ENCODE data around the gene MED1. TPM values are rescaled to one million over a fixed set of nuclear protein-coding genes. Genes with fewer than 3 reads are reported as not detected.
A peak's percentile ranks its signal among the peaks of the same experiment; 100 is the strongest.
"Not testable (repeated sequence)": the region's sequence is repeated elsewhere in the genome, so short reads cannot be mapped to it uniquely, and the experiment has no call there.

MED1 gene, protein sequence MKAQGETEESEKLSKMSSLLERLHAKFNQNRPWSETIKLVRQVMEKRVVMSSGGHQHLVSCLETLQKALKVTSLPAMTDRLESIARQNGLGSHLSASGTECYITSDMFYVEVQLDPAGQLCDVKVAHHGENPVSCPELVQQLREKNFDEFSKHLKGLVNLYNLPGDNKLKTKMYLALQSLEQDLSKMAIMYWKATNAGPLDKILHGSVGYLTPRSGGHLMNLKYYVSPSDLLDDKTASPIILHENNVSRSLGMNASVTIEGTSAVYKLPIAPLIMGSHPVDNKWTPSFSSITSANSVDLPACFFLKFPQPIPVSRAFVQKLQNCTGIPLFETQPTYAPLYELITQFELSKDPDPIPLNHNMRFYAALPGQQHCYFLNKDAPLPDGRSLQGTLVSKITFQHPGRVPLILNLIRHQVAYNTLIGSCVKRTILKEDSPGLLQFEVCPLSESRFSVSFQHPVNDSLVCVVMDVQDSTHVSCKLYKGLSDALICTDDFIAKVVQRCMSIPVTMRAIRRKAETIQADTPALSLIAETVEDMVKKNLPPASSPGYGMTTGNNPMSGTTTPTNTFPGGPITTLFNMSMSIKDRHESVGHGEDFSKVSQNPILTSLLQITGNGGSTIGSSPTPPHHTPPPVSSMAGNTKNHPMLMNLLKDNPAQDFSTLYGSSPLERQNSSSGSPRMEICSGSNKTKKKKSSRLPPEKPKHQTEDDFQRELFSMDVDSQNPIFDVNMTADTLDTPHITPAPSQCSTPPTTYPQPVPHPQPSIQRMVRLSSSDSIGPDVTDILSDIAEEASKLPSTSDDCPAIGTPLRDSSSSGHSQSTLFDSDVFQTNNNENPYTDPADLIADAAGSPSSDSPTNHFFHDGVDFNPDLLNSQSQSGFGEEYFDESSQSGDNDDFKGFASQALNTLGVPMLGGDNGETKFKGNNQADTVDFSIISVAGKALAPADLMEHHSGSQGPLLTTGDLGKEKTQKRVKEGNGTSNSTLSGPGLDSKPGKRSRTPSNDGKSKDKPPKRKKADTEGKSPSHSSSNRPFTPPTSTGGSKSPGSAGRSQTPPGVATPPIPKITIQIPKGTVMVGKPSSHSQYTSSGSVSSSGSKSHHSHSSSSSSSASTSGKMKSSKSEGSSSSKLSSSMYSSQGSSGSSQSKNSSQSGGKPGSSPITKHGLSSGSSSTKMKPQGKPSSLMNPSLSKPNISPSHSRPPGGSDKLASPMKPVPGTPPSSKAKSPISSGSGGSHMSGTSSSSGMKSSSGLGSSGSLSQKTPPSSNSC (N-terminal part only)
- 21.8 TPM for total RNA-seq
- long read RNA-seq, partial matches to known transcripts = 1 of 2 reads
- long read RNA-seq, other reads (novel, unspliced or antisense) = 1 of 2 reads

DNA sequence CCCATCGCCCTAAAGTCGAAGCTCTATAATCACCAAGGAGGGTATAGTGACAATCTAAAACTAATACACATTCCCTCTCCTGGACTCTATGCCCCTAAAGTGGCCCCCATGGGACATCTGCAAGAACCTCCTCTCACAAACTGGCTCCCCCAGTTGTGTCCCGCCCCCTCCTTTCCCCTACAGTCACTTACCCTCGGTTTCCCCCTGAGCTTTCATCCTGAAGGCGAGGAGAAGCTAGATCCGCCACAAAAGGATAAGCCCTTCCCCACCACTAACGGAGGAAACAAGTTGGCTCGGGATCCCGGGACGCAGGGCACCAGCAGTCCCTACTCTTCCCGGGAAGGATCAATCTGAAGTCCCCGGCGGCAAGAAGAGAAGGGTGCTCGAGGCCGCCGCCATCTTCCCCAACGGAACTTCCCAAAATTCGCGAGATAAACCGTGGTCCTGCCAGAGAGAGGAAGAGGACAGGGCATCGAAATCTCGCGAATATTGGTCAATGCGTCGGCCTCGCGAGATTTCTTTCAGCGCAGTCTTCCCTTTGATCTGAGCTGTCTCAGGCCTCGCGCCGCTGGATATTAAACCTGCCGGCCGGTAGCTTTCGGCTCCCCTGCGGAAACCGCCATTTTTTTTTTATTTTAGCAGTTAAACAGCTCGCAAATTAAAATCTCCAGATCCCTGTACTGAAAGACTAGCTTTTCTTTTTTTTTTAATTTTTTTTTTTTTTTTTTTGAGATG, at the start of gene MED1:
Gene MED1, minus strand, starts transcription at position 417 of the 735 bp plus-strand sequence. Its CDS starts 201 bp downstream, at position 216.
- H3K9me3 ChIP-seq (replicated peaks) = no peaks in the 10 kb centered on the region
- TF ChIP-seq, protein P1, sequence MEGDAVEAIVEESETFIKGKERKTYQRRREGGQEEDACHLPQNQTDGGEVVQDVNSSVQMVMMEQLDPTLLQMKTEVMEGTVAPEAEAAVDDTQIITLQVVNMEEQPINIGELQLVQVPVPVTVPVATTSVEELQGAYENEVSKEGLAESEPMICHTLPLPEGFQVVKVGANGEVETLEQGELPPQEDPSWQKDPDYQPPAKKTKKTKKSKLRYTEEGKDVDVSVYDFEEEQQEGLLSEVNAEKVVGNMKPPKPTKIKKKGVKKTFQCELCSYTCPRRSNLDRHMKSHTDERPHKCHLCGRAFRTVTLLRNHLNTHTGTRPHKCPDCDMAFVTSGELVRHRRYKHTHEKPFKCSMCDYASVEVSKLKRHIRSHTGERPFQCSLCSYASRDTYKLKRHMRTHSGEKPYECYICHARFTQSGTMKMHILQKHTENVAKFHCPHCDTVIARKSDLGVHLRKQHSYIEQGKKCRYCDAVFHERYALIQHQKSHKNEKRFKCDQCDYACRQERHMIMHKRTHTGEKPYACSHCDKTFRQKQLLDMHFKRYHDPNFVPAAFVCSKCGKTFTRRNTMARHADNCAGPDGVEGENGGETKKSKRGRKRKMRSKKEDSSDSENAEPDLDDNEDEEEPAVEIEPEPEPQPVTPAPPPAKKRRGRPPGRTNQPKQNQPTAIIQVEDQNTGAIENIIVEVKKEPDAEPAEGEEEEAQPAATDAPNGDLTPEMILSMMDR (IDR thresholded peaks at IDR 0.05; ENCODE audit: borderline replicate concordance) = no peak
- DNase-seq = peak; percentile 94
- no peaks in the 10 kb centered on the region for H3K27me3 ChIP-seq (ENCODE audit: low read depth)
- H3K4me1 ChIP-seq = peaks cover 19% of the 10 kb centered on the region
- intact Hi-C loops (cut with micrococcal nuclease) = no loop called here
- H3K27ac ChIP-seq (replicated peaks) = peak within 1 kb of the TSS; percentile 79
- peaks cover 26% of the 10 kb centered on the region for H3K36me3 ChIP-seq
- H3K4me3 ChIP-seq = peak within 1 kb of the TSS; percentile 84

DNA sequence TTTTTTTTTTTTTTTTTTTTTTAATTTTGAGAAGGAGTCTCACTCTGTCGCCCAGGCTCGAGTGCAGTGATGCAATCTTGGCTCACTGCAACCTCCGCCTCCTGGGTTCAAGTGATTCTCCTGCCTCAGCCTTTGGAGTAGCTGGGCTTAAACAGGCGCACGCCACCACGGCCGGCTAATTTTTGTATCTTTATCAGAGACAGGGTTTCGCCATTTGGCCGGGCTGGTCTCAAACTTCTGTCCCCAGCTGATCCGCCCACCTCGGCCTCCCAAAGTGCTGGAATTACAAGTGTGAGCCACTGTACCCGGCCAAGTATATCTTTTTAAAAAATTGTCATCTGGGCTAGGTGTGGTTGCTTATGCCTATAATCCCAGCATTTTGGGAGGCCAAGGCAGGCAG, 45.9 kb upstream of the MED1 start:
- DNase-seq; H3K27me3 ChIP-seq (ENCODE audit: low read depth): not testable (repeated sequence)

DNA sequence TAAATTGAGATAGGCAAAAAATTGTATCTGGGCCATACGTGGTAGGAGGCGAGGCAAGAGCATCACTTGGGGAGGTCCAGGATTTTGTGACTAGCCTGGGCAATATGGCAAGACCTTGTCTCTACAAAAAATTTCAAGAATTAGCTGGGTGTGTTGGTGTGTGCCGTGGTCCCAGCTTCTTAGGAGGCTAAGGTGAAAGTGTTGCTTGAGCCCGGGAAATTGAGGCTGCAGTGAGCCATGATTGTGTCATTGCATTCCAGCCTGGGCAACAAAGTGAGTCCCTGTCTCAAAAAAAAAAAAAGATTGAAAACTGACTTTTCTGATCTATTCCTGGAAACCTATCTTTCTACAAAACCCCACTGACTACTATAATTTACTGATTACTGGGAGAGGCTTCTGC, 36.9 kb upstream of the MED1 start:
- peaks cover 35% of the 10 kb centered on the region for H3K36me3 ChIP-seq
- no peaks in the 10 kb centered on the region for H3K4me1 ChIP-seq
- intact Hi-C loops (cut with micrococcal nuclease) = no loop called here
- no peaks in the 10 kb centered on the region for H3K27me3 ChIP-seq (ENCODE audit: low read depth)
- no peaks in the 10 kb centered on the region for H3K9me3 ChIP-seq (replicated peaks)
- TF ChIP-seq, protein P1 (IDR thresholded peaks at IDR 0.05; ENCODE audit: borderline replicate concordance) = no peak
- H3K27ac ChIP-seq (replicated peaks) = no peak overlapping the region
- no peak overlapping the region for H3K4me3 ChIP-seq
- DNase-seq = no peak

More for the DNA sequence above, 45.9 kb upstream of the MED1 start:
- H3K4me1 ChIP-seq; H3K4me3 ChIP-seq; intact Hi-C loops (cut with micrococcal nuclease); H3K9me3 ChIP-seq (replicated peaks); H3K27ac ChIP-seq (replicated peaks): not testable (repeated sequence)
- H3K36me3 ChIP-seq = peaks cover 95% of the 10 kb centered on the region

DNA sequence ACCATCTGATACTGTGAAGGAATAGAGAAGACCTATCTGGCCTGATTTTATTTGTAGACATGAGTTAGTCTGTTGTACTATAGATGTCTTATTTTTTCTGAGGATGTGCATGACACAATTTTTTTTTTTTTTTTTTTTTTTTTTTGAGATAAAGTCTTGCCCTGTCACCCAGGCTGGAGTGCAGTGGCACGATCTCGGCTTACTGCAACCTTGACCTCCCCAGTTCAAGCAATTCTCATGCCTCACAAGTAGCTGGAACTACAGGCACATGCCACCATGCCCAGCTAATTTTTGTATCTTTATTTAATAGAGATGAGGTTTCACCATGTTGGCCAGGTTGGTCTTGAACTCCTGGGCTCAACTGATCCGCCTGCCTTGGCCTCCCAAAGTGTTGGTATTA, 36.4 kb upstream of the MED1 start:
- peaks cover 32% of the 10 kb centered on the region for H3K36me3 ChIP-seq
- H3K27me3 ChIP-seq (ENCODE audit: low read depth); intact Hi-C loops (cut with micrococcal nuclease); DNase-seq; H3K27ac ChIP-seq (replicated peaks); H3K4me3 ChIP-seq; H3K4me1 ChIP-seq; H3K9me3 ChIP-seq (replicated peaks): not testable (repeated sequence)

DNA sequence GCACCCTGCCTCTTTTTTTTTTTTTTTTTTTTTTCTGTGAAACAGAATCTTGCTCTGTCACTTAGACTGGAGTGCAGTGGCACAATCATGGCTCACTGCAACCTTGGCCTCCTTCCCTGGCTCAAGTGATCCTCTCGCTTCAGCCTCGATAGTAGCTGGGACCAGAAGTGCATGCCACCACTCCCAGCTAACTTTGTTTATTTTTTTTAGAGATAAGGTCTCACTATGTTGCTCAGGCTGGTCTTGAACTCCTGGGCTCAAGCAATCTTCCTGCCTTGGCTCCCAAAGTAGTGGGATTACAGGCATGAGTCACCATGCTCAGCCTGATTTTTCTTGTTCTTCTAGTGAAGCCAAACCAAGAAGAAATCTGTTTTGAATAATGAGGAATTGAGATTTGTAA, 35.2 kb upstream of the MED1 start:
- H3K4me1 ChIP-seq = no peaks in the 10 kb centered on the region
- H3K27ac ChIP-seq (replicated peaks) = no peak overlapping the region
- no peak for DNase-seq
- peaks cover 27% of the 10 kb centered on the region for H3K36me3 ChIP-seq
- TF ChIP-seq, protein P1 (IDR thresholded peaks at IDR 0.05; ENCODE audit: borderline replicate concordance) = no peak
- intact Hi-C loops (cut with micrococcal nuclease) = no loop called here
- H3K27me3 ChIP-seq (ENCODE audit: low read depth) = no peaks in the 10 kb centered on the region
- no peaks in the 10 kb centered on the region for H3K9me3 ChIP-seq (replicated peaks)
- no peak overlapping the region for H3K4me3 ChIP-seq

All from left ventricle myocardium inferior (tissue), 1 donor.